Stomach smooth muscle (tissue), 2 donors: ENCODE results near the gene CCM2.

Source experiments
- H3K27ac ChIP-seq: one replicate; pipeline ENCODE4 v1.7.0; 2013; ENCODE audit warnings: mild to moderate bottlenecking, low read length, inconsistent platforms
- H3K27me3 ChIP-seq, 2 donors: one replicate each; pipeline ENCODE4 v1.7.0; 2013; ENCODE audit warnings: low read length in 2 of 2; ENCODE audit not compliant: insufficient read depth in 2 of 2, control insufficient read depth in 1 of 2
- H3K36me3 ChIP-seq, 2 donors: one replicate each; pipeline ENCODE4 v1.7.0; 2013; ENCODE audit warnings: low read length in 2 of 2; ENCODE audit not compliant: control insufficient read depth in 2 of 2, insufficient read depth in 2 of 2
- H3K4me1 ChIP-seq: one replicate; pipeline ENCODE4 v1.7.0; 2013; ENCODE audit warnings: low read length; ENCODE audit not compliant: control insufficient read depth, insufficient read depth
- H3K4me3 ChIP-seq, 2 donors: one replicate each; pipeline ENCODE4 v1.7.0; 2013; ENCODE audit warnings: low read length in 2 of 2
- H3K9ac ChIP-seq, 2 donors: one replicate each; pipeline ENCODE4 v1.7.0; 2013; ENCODE audit warnings: low read length in 2 of 2, mild to moderate bottlenecking in 1 of 2
- H3K9me3 ChIP-seq, 2 donors: one replicate each; pipeline ENCODE4 v1.7.0; 2013; ENCODE audit warnings: low read length in 2 of 2; ENCODE audit not compliant: control insufficient read depth in 2 of 2
- donor health status: healthy.
- donor health status: Pancreatic carcinoma.

Gene CCM2

DNA sequence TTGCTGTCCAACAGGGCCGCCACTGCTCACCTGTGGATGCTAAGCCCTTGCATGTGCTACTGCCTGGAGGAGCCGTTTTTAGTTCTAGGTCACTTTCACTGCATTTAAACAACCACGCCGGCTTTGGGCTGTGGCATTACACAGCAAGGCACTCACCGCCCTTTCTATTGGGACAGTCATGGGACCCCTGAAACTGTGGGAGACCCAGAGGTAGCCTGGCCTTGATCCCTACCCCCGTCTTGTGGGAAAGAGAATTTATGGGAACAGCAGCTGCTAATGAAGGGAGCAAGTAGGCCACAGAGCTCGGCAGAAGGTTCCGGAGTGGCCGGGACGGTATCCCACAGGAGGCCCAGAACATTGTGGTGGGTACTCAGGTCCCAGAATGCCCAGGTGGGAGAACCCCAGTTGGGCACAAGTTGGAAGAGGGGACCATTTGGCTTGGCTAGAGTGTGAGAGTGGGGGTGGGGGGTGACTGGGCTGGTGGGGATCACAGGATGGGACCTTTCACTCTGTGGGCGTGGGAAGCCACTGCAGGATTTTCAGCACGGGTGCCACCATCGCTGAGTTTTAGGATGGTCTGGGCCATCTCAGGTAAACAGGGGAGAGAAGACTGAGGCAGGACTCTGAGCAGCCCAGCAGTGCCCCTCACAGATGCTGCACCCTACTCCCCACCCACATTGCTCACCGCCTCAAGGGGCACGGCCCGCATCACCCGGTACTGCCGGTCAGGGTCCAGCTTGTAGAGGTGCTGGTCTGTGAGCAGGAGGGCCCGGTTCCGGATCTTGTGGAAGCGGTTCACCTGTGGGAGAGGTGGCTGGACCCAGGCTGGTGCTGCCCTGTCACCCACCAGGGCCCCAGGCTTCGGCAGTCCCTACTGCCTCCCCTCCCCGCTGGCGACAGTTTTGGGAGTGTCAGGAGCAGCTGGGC, 36.4 kb upstream of the CCM2 start:
- Histone ChIP-seq H3K9me3 (no peaks in the 10 kb centered on the region), H3K36me3 (no peaks in the 10 kb centered on the region), H3K4me3 (peak overlapping the region in 1 of 2 donors; percentile 71), H3K27ac (no peak overlapping the region), H3K4me1 (peaks cover 13% of the 10 kb centered on the region), H3K27me3 (peaks cover 7 to 14% of the 10 kb centered on the region in 2 donors), H3K9ac (no peak overlapping the region)

GRCh38 chr7:44964384-44964830, 35.6 kb upstream of the CCM2 start:
- Histone ChIP-seq H3K27ac (no peak overlapping the region), H3K9me3 (no peaks in the 10 kb centered on the region), H3K4me3 (no peak overlapping the region), H3K4me1 (peaks cover 13% of the 10 kb centered on the region), H3K36me3 (no peaks in the 10 kb centered on the region), H3K9ac (no peak overlapping the region), H3K27me3 (peaks cover 7 to 14% of the 10 kb centered on the region in 2 donors)

- Histone ChIP-seq H3K36me3 (no peaks in the 10 kb centered on the region), H3K27me3 (peaks cover 4 to 14% of the 10 kb centered on the region in 2 donors), H3K9ac (no peak overlapping the region), H3K9me3 (no peaks in the 10 kb centered on the region), H3K27ac (no peak overlapping the region), H3K4me3 (no peak overlapping the region), H3K4me1 (peaks cover 13% of the 10 kb centered on the region)
These were observed 35.1 kb upstream of the CCM2 start for GRCh38 chr7:44964831-44965440.

- Histone ChIP-seq H3K27ac (no peak overlapping the region), H3K4me1 (peaks cover 13% of the 10 kb centered on the region), H3K27me3 (peaks cover 4 to 9% of the 10 kb centered on the region in 2 donors), H3K36me3 (no peaks in the 10 kb centered on the region), H3K9ac (no peak overlapping the region), H3K9me3 (no peaks in the 10 kb centered on the region), H3K4me3 (no peak overlapping the region)
These were observed 34.5 kb upstream of the CCM2 start for GRCh38 chr7:44965441-44965903.

DNA sequence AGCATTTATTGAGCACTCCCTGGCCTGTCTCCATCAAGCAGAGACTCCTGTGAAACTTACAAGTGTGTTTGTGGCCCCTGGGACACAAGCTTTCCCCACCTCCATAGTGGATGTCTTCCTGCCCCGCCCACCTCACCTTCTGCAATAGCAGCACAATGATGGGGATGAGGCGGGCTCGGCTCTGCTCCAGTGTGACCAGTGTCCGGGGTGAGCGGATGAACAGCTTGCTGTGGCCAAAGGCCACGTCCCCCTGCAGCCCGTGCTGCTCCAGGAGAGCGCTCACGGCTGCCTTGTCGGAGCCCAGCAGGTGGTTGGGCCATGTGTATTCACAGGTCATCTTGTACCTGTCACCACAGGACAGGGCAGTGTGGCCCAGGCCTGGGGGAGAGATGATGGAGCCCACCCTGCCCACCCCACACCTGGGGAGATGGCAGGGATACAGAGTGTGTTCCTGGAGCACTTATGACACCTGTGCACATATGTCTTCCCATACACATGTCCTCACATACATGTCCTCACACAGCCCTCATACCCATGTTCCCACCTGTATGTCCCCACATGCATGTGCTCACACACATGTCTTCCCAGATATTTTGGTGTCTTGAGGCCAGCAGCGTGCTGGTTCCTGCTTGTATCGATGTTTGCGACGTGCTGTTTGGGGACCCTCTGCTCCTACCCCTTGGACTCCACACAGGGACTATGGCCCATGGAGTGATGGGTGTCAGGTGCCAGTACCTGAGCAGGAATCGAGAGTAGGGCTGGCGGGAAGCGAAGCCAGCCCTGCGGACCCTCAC, 33.9 kb upstream of the CCM2 start:
- H3K27me3 ChIP-seq: peaks cover 4 to 8% of the 10 kb centered on the region in 2 donors
- H3K9ac ChIP-seq: no peak overlapping the region
- H3K4me3 ChIP-seq: no peak overlapping the region
- H3K4me1 ChIP-seq: peaks cover 13% of the 10 kb centered on the region
- no peaks in the 10 kb centered on the region for H3K36me3 ChIP-seq
- H3K27ac ChIP-seq: no peak overlapping the region
- no peaks in the 10 kb centered on the region for H3K9me3 ChIP-seq

GRCh38 chr7:44966731-44967538, 33.1 kb upstream of the CCM2 start:
- H3K27me3 ChIP-seq: peaks cover 4 to 8% of the 10 kb centered on the region in 2 donors
- no peak overlapping the region for H3K4me3 ChIP-seq
- no peak overlapping the region for H3K27ac ChIP-seq
- peaks cover 13% of the 10 kb centered on the region for H3K4me1 ChIP-seq
- H3K9ac ChIP-seq: no peak overlapping the region
- H3K36me3 ChIP-seq: no peaks in the 10 kb centered on the region
- H3K9me3 ChIP-seq: no peaks in the 10 kb centered on the region

- Histone ChIP-seq H3K4me3 (no peak overlapping the region), H3K27ac (no peak overlapping the region), H3K27me3 (peaks cover 0 to 3% of the 10 kb centered on the region in 2 donors), H3K4me1 (peaks cover 5% of the 10 kb centered on the region), H3K36me3 (no peaks in the 10 kb centered on the region), H3K9ac (no peak overlapping the region), H3K9me3 (no peaks in the 10 kb centered on the region)
These were observed 32.2 kb upstream of the CCM2 start for GRCh38 chr7:44967571-44968446.

DNA sequence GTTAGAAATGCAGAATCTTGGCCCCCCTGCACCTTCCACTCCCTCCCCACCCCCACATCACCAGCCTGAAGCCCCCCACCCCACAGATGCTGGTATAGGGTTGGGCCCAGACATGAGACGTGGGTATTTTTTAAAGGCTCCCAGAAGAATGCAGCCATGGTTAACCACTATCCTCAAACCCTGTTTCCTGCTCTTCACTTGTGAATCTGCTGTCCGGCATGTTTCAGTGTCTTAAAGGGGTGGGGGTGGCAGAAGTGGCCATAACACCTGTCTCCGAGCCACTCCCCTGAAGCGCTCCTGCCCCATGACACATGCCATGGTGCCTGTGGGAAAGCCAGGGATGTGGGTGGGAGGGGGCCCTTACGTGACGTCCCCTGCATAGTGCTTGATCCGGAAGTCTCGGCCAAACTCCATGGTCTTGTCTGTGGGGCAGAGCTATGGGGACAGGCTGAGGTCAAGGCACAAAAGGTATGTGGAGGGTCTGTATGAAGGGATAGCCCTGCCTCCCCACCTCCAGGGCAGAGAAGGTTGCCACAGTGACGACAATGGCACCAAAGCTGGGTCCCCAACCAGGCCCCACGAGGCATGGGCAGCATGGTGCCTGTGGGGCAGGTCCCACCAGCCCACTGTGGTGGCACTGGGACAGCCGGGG, 30.8 kb upstream of the CCM2 start:
- Histone ChIP-seq H3K36me3 (no peaks in the 10 kb centered on the region), H3K27me3 (no peaks in the 10 kb centered on the region), H3K27ac (no peak overlapping the region), H3K9me3 (no peaks in the 10 kb centered on the region), H3K4me1 (peaks cover 3% of the 10 kb centered on the region), H3K9ac (no peak overlapping the region), H3K4me3 (no peak overlapping the region)
